Measurements from ENCODE around the gene SEC61G. TPM values are rescaled to one million over a fixed set of nuclear protein-coding genes. Genes with fewer than 3 reads are reported as not detected.

SEC61G gene
- total and polyA plus RNA-seq, 10 of the 15 experiments (the other 5 are each of a cell fraction or from before 2014, with no cell fraction given), result 163 to 809 (median 346) TPM

- TF ChIP-seq IRF5 (IDR thresholded peaks at IDR 0.05; ENCODE audit: borderline replicate concordance), result no peak
- TF ChIP-seq SKIL (IDR thresholded peaks at IDR 0.05; ENCODE audit: low read depth, poor library complexity, severe bottlenecking), result no peak
- no peak for TF ChIP-seq SMAD5 (IDR thresholded peaks at IDR 0.05; ENCODE audit: low read depth)
Measured at GRCh38 chr7:54798530-54798929, 39.5 kb upstream of the SEC61G start (continued).

GRCh38 chr7:54796853-54797252 is 37.8 kb upstream of the SEC61G start:
- no TSS peak for BruUV-seq (replicated peaks)

More at GRCh38 chr7:54796853-54797252, 37.8 kb upstream of the SEC61G start:
- FAIRE-seq (no peak), DNase-seq (ENCODE audit: low read depth, low spot score) (no peak), ATAC-seq (no peak)
- ChIA-PET CTCF (interaction anchor here (1.1 to 1.2 kb wide), 2 partner anchors 29 to 458 kb away, joined by 5 read pairs; no protein-coding TSS in a partner anchor), POLR2A (no interaction called here), RAD21 (ENCODE audit: unreplicated experiment) (interaction anchor here (1.0 kb wide), 1 partner anchor 290 kb away, joined by 3 read pairs; no protein-coding TSS in a partner anchor), SMC1A (ENCODE audit: uncharacterized antibody, unreplicated experiment) (interaction anchor here (1.1 to 3.7 kb wide), 2 partner anchors 170 to 459 kb away, joined by 3 to 16 read pairs; no protein-coding TSS in a partner anchor)
- no peaks in the 10 kb centered on the region for H3K9me3 ChIP-seq (replicated peaks; ENCODE audit: control insufficient read depth, insufficient read depth, low read length)
- H3K27me3 ChIP-seq (replicated peaks in 1 of 2; ENCODE audit: control insufficient read depth in 2 of 2, insufficient read depth in 2 of 2, low read length in 1 of 2), result no peaks in the 10 kb centered on the region; a peak in 1 of 4 replicates
- WGBS (ENCODE audit: insufficient coverage, insufficient replicate concordance, low lambda C conversion rate, missing lambda C conversion rate), result 24% methylated on average over 4 of the region's 4 CpGs
- no peak overlapping the region for H2AFZ ChIP-seq (ENCODE audit: control insufficient read depth, low read depth, low read length)
- no peaks in the 10 kb centered on the region for H3K4me1 ChIP-seq (ENCODE audit: control insufficient read depth, insufficient read depth, low read length)
- intact Hi-C loops (cut with micrococcal nuclease; ENCODE audit: unreplicated experiment) (no loop called here), in situ Hi-C loops (cut with MboI) (no loop called here)
- H3K36me3 ChIP-seq (ENCODE audit: control insufficient read depth in 2 of 2, insufficient read depth in 2 of 2, low read length in 1 of 2), result no peaks in the 10 kb centered on the region
- no peak overlapping the region for H3K4me3 ChIP-seq
- H3K9ac ChIP-seq (ENCODE audit: control insufficient read depth, insufficient read depth, low read length), result no peak overlapping the region
- H3K4me2 ChIP-seq (ENCODE audit: control insufficient read depth, insufficient read depth), result no peak overlapping the region
- no peaks in the 10 kb centered on the region for H3K79me2 ChIP-seq (ENCODE audit: control insufficient read depth, insufficient read depth, low read length)
- no peaks in the 10 kb centered on the region for H4K20me1 ChIP-seq (ENCODE audit: control insufficient read depth, insufficient read depth)
- TF ChIP-seq NFYA (IDR thresholded peaks at IDR 0.05; ENCODE audit: borderline replicate concordance, low read depth, low read length) (no peak), TAF1 (IDR thresholded peaks at IDR 0.05; ENCODE audit: borderline replicate concordance, low read depth, low read length) (no peak), STAT1 (conservative IDR thresholded peaks at IDR 0.05) (no peak), RAD51 (IDR thresholded peaks at IDR 0.05) (no peak), MLLT1 (IDR thresholded peaks at IDR 0.05) (no peak), MTA3 (IDR thresholded peaks at IDR 0.05; ENCODE audit: borderline replicate concordance, low read length) (no peak), BCL11A (IDR thresholded peaks at IDR 0.05; ENCODE audit: low read depth, low read length) (no peak), NR2C1 (IDR thresholded peaks at IDR 0.05) (no peak), NRF1 (conservative IDR thresholded peaks at IDR 0.05; ENCODE audit: low read depth, low read length) (no peak)
- no peak overlapping the region for H3K27ac ChIP-seq (ENCODE audit: control insufficient read depth, insufficient read depth)
